ENCODE measurements around the gene ATXN7L1. TPM values are rescaled to one million over a fixed set of nuclear protein-coding genes. Genes with fewer than 3 reads are reported as not detected.

The ATXN7L1 gene
- total and polyA plus RNA-seq, 2 of the 13 experiments (the other 11 are each of a cell fraction or from before 2014, with no cell fraction given) = 4.1 to 7.8 TPM

DNA sequence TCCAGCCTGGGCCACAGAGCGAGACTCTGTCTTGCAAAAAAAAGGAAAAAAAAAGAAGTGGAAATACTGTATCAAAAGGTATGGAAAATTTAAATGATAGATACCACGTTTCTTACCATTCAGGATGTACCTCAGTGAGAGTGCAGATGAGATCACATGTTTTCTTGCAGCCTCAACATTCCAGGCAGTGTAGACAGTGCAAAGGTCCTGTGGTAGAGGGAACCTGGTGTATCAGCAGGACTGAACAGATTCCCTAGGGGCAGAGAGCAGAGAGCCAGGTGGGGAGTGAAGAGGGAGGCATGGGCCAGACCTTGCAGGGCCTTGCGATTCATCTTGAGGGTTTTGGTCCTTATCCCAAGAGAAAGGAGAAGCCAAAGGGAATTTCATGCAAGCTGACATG lies 17.7 kb upstream of the ATXN7L1 start (continued):
- TF ChIP-seq AHDC1 (CRISPR knock-in tag; IDR thresholded peaks at IDR 0.05; ENCODE audit: borderline replicate concordance) = no peak
- TF ChIP-seq HNF4A (CRISPR knock-in tag; IDR thresholded peaks at IDR 0.05) = no peak
- no peak for TF ChIP-seq ZNF253 (CRISPR knock-in tag; IDR thresholded peaks at IDR 0.05; ENCODE audit: borderline replicate concordance)
- TF ChIP-seq ZBTB38 (CRISPR knock-in tag; IDR thresholded peaks at IDR 0.05) = no peak
- no peak for TF ChIP-seq ZNF350 (CRISPR knock-in tag; IDR thresholded peaks at IDR 0.05; ENCODE audit: borderline replicate concordance, low read depth)

GRCh38 chr7:105892387-105892786 lies 16.0 kb upstream of the ATXN7L1 start:
- H4K20me1 ChIP-seq (ENCODE audit: insufficient read depth, low read length) = no peaks in the 10 kb centered on the region
- no peak overlapping the region for H2AFZ ChIP-seq (ENCODE audit: low read length)
- H3K4me2 ChIP-seq (ENCODE audit: low read depth, low read length) = no peak overlapping the region
- CTCF ChIA-PET (ENCODE audit: low intra/inter-chr PET ratio, low total read pairs) = no interaction called here
- no peaks in the 10 kb centered on the region for H3K9me3 ChIP-seq (ENCODE audit: low read length)
- H3K36me3 ChIP-seq (replicated peaks in 1 of 2; ENCODE audit: control insufficient read depth in 1 of 2, insufficient read depth in 2 of 2, low read length in 2 of 2) = peaks cover 3 to 12% of the 10 kb centered on the region in 2 experiments; a peak in 3 of 5 replicates
- intact Hi-C loops (cut with micrococcal nuclease; ENCODE audit: unreplicated experiment) = no loop called here
- no peak overlapping the region for H3K4me3 ChIP-seq (replicated peaks in 1 of 3; ENCODE audit: insufficient read depth in 1 of 3, low read depth in 2 of 3, low read length in 3 of 3)
- BruUV-seq (replicated peaks) = no TSS peak
- 95% methylated on average over 2 of the region's 2 CpGs for WGBS (ENCODE audit: low lambda C conversion rate)
- peaks cover 3% of the 10 kb centered on the region for H3K79me2 ChIP-seq (ENCODE audit: insufficient read depth, low read length)
- in situ Hi-C loops (cut with HindIII; ENCODE audit: extremely low pct_ligation_motif_present, low pct_unique_long_range_greater_than_20kb) = no loop called here
- no peaks in the 10 kb centered on the region for H3K27me3 ChIP-seq (ENCODE audit: control insufficient read depth in 1 of 2, insufficient read depth in 2 of 2, low read length in 2 of 2)
- no peak for ATAC-seq
- H3K27ac ChIP-seq (ENCODE audit: extremely low read length, insufficient read depth, low read length) = no peak overlapping the region
- no peak for FAIRE-seq
- no peak overlapping the region for H3K9ac ChIP-seq (ENCODE audit: insufficient read depth, low read depth, low read length)
- POLR2A ChIA-PET = interaction anchor here (0.6 to 1.2 kb wide), 2 partner anchors 11 to 15 kb away, joined by 3 read pairs; no protein-coding TSS in a partner anchor
- DNase-seq (ENCODE audit: low spot score) = no peak
- H3K4me1 ChIP-seq (ENCODE audit: insufficient read depth, low read length) = 0 out of 2 replicates have a peak, but pooled peaks cover 6% of the 10 kb centered on the region
- TF ChIP-seq TSC22D2 (CRISPR knock-in tag; IDR thresholded peaks at IDR 0.05; ENCODE audit: borderline replicate concordance) (no peak), PRDM10 (CRISPR knock-in tag; IDR thresholded peaks at IDR 0.05; ENCODE audit: low read depth) (no peak), EED (CRISPR knock-in tag; IDR thresholded peaks at IDR 0.05) (no peak), SRSF4 (IDR thresholded peaks at IDR 0.05; ENCODE audit: low read depth, low read length, poor library complexity, severe bottlenecking) (no peak), TBX3 (IDR thresholded peaks at IDR 0.05; ENCODE audit: borderline replicate concordance) (no peak), SETDB1 (CRISPR knock-in tag; IDR thresholded peaks at IDR 0.05; ENCODE audit: borderline replicate concordance) (no peak), ATRX (CRISPR knock-in tag; IDR thresholded peaks at IDR 0.05; ENCODE audit: borderline replicate concordance) (no peak)
- TF ChIP-seq, protein P1, sequence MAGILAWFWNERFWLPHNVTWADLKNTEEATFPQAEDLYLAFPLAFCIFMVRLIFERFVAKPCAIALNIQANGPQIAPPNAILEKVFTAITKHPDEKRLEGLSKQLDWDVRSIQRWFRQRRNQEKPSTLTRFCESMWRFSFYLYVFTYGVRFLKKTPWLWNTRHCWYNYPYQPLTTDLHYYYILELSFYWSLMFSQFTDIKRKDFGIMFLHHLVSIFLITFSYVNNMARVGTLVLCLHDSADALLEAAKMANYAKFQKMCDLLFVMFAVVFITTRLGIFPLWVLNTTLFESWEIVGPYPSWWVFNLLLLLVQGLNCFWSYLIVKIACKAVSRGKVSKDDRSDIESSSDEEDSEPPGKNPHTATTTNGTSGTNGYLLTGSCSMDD (CRISPR knock-in tag; IDR thresholded peaks at IDR 0.05) = no peak
